CD4-positive, alpha-beta T cell treated with Interleukin-21 for 1 hour (primary cell): Measurements from ENCODE around the gene TIGAR.

ENCODE experiments used
- DNase-seq: peaks from one replicate; pipeline ENCODE4 v3.0.0-alpha.2; 2020

Gene TIGAR, protein sequence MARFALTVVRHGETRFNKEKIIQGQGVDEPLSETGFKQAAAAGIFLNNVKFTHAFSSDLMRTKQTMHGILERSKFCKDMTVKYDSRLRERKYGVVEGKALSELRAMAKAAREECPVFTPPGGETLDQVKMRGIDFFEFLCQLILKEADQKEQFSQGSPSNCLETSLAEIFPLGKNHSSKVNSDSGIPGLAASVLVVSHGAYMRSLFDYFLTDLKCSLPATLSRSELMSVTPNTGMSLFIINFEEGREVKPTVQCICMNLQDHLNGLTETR

DNA sequence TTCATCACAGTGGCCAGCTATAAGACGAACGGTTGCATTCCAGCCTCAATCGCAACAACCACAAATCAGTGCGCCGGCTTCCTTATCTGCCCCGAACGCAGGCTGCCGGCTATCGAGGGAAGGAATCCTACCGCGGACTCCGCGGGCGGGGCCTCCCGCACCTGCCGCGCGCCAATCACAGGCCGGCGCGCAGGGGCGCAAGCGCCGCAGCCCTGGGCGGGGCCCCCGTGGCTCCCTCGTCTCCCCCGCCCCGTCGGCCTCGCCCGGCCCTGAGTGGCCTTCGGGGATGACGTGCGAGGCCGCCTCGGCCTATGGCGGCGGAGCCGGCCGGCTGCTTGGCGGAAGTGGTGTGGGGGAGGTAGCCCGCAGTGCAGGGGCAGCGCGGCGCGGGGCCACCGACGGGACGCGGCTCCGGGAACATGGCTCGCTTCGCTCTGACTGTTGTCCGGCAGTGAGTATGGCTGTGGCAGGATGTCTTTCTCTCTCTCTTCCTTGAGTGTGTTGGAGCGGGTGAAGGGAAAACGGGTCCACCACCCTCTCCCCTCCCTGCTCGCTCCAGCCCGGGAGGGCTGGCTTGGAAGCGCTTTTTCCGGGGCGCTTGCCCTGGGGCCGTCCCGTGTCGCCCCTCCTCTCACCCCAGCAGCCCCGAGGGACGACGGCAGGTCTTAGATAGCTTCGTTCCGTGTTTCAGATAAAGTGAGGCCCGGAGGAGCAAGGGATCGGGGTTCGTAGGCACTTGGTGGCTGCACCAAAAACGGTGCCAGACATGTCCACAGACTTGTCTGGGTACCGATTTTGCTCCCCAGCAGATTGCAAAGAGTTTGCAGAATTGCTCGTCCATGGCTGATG is at the start of gene TIGAR:
TIGAR (plus strand) TSS at position 361 of the 849 bp plus-strand sequence; CDS start at position 420, 59 bp downstream.
- DNase-seq: peak; percentile 91

DNA sequence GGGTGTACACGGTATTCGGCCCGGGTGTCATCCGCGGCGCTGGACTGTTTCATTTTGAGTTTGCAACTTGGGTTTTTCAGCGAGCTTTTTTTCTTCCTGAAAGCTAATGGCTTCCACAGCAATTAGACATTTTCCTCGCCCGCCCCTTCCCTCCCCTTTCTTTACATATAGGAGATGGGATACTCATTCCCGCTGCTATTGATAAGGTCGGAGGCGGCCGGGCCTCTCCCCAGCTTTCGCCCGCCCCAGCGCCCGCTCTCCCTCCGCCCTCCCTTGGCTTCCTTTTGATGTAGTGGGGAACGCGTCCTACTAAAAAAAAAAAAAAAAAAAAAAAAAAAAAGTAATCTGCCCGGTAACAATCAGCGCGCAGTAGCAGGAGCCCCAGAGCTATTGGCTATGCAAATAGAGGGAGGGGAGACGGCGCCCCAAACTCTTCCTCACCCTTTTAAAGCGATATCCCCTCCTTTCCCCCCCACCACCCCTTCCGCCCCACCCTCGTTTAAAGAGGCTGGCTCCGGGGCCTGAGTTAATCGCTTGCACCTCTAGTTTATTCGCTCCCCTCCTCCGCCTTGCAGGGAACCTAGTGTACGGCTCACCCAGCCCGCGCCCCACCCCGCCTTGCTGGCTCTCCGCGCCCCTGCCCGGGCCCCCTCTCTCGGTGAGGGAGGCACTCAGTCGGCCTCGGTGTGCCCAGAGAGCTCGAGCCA is 49.1 kb upstream of the TIGAR start:
- peak; percentile 94 for DNase-seq

DNA sequence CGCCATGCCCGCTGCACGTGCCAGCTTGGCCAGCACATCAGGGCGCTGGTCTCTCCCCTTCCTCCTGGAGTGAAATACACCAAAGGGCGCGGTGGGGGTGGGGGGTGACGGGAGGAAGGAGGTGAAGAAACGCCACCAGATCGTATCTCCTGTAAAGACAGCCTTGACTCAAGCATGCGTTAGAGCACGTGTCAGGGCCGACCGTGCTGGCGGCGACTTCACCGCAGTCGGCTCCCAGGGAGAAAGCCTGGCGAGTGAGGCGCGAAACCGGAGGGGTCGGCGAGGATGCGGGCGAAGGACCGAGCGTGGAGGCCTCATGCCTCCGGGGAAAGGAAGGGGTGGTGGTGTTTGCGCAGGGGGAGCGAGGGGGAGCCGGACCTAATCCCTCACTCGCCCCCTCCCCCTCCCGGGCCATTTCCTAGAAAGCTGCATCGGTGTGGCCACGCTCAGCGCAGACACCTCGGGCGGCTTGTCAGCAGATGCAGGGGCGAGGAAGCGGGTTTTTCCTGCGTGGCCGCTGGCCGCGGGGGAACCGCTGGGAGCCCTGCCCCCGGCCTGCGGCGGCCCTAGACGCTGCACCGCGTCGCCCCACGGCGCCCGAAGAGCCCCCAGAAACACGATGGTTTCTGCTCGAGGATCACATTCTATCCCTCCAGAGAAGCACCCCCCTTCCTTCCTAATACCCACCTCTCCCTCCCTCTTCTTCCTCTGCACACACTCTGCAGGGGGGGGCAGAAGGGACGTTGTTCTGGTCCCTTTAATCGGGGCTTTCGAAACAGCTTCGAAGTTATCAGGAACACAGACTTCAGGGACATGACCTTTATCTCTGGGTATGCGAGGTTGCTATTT is 48.4 kb upstream of the TIGAR start:
- peak; percentile 84 for DNase-seq

DNA sequence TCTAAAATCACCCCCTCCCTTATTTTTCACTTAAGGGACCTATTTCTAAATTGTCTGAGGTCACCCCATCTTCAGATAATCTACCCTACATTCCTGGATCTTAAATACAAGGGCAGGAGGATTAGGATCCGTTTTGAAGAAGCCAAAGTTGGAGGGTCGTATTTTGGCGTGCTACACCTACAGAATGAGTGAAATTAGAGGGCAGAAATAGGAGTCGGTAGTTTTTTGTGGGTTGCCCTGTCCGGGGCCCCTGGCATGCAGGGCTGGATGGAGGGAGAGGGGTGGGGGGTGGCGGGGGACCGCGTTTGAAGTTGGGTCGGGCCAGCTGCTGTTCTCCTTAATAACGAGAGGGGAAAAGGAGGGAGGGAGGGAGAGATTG is 47.8 kb upstream of the TIGAR start:
- no peak for DNase-seq

- DNase-seq: peak; percentile 82
These were observed 47.2 kb upstream of the TIGAR start, which contains the start of gene CCND2 for GRCh38 chr12:4273652-4274395. TSS of gene CCND2 (plus strand) at chr12:4273762. CDS start at chr12:4274041, 279 bp downstream.

DNA sequence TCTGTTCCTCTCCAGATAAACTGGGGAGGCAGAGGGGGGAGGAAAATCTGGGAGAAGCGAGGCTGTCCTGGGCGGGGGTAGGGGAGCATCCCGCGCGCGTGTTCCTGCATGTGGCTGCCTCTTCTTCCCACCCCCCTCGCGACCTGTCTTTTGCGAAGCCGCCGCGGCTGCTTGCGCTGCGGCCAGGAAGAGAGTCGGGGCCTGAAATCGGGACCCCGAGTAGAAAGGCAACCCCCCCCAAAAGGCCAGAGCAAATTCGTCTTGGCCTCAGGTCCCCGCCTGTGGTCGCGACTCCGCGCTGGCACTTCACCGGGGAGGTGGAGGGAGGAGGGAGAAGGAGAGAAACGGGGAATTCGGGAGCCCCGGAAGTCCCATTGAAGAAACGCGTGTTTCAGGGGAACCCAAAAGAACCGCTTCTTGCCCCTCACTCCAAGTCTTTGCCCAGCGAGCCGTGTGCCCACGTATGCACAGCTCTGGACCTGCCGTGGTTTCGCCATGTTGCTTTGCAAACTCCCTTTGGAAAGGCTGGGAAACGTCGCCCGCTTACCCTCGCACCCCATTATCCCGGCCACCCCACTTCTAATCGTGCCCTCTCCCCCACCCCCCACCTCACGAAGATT is 46.5 kb upstream of the TIGAR start:
- DNase-seq: peak; percentile 37

DNA sequence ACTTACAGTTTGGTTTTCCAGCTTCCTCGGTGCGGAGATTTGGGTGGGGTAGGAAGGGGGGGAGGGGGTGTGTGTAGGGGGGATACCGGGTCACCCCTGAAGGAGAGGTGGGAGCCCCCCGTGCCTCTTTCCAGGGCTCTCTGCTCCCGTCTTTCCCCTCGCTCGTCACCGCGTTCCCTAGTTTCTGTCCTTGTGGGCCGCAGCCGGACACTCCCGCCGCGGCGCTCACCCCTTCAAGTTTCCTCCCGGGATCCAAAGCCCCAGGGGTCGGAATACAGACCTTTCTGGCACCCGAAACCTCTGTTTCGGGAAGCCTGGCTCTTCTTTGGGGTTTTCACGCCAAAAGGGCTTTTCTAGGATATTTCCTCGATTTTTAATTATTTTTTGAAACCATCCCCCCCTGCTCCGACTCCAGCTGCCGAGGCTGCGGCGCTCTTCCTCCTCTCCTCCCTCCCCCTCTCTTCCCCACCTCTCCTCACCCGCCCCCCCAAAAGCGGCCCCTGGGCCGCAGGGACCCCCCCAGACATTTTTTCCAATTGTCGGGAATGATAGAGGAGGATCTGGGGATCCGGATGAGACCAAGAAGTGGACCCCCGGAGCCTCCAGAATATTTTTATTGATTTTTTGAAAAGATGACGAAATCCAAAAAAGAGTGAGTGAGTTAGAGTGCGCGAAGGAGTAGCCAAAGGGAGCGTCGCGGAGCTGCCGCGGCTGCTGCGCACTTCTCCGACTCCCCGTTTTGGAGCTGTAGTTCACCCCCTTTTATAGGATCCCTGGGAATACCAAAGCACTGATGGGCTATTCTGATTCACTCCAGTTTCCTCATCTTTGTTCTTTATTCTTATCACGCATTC is 45.8 kb upstream of the TIGAR start:
- DNase-seq: no peak

DNA sequence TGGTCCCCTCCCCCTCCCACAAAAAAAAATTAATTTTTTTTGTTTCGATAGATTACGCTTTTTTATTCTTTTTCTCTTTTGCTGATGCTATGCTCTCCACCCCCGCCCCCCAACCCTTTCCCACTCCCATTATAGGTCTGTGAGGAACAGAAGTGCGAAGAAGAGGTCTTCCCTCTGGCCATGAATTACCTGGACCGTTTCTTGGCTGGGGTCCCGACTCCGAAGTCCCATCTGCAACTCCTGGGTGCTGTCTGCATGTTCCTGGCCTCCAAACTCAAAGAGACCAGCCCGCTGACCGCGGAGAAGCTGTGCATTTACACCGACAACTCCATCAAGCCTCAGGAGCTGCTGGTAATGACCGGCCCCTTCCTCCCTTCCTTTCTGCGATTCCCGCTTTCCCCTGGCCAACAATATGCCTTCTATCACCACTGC is 45.1 kb upstream of the TIGAR start:
- DNase-seq: no peak

DNA sequence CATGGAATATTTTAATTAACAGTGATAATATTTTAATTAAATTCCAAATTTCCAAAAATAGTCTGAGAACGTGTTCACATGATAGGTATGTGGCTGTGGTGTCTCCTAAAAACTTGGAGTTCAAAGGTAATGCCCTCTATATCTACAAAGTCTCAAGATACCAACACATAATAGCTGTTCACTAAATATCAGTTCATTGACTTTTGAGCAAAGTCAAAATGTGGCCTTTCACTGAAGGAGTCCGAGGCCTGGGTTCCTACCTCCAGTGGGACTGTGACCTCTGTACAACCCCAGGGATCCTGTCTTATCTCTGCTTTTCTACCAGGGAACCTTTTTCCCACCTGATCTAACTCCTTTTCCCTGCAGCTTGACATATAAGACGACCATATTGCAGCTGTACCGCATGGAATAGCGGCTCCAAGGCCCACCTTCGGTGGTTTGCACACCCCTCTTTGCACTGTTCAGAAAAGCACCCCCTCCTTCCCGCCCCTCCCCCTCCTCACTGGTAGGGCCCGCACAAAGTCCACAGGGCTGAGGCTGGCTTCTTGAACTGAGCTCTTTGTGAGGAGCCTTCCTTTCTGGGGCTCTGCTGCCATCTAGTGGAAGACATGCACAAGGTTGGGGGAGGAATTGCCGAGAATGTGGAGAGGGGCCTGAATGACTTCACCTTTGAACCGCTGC is 44.3 kb upstream of the TIGAR start:
- peak; percentile 94 for DNase-seq

DNA sequence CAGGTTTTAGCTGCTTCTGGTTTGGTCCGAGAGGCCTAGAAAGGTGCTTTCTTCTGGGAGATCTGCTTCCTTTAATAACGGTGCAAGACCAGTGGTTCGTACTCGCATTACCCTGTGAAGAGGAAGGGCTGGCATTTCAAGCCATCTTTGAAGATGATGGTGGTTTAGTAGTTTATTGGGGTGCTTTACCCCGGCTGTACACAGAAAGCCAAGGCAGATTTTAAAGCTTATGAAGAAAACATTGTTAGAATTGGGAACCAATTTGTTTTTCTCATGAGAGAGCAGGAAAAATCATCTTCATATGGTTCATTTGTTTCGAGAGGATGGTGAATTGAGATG is 43.8 kb upstream of the TIGAR start:
- no peak for DNase-seq

DNA sequence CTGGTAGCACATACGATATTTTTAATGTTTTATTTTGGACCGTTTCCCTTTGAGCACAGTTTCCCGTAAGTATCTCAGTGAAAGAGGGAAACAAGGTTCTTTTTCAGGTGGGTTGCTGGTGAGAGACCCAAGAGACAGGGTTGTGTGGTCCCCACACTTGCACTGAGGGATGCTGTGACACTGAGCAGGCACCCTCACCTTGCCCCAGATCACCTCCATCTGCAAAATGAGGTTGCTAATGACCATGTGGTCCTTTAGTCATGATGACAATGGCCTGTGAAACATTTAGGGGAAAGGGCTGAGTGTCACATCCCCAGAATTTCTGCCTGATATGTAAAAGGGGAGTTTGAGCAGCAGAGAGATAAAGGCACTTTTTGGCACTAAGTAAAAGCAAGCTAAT is 43.2 kb upstream of the TIGAR start:
- DNase-seq: no peak

GRCh38 chr12:4278329-4279197 is 42.5 kb upstream of the TIGAR start:
- no peak for DNase-seq

DNA sequence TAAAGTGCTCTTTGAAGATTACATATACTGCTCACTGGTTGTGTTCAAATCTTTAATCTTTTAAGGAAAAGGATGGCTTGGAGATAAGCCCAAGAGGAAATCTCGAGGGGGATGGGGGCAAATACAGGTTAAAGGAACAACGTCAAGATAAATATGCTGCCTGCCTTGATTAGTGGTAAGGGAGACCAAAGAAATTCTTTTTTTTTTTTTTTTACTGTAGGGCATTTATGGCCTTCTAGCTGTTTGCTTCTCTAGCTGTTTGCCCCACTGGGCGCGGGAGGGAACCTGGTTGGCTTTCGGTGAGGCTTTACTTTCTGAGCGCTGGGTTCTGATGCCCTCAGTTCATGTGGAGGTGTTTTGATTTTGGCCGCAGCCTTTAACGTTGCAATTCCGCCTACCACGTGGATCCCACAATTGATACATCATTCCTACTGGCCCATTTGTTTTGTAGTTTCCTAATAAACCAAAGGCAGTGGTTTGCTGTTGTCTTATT is 41.8 kb upstream of the TIGAR start:
- DNase-seq: no peak

DNA sequence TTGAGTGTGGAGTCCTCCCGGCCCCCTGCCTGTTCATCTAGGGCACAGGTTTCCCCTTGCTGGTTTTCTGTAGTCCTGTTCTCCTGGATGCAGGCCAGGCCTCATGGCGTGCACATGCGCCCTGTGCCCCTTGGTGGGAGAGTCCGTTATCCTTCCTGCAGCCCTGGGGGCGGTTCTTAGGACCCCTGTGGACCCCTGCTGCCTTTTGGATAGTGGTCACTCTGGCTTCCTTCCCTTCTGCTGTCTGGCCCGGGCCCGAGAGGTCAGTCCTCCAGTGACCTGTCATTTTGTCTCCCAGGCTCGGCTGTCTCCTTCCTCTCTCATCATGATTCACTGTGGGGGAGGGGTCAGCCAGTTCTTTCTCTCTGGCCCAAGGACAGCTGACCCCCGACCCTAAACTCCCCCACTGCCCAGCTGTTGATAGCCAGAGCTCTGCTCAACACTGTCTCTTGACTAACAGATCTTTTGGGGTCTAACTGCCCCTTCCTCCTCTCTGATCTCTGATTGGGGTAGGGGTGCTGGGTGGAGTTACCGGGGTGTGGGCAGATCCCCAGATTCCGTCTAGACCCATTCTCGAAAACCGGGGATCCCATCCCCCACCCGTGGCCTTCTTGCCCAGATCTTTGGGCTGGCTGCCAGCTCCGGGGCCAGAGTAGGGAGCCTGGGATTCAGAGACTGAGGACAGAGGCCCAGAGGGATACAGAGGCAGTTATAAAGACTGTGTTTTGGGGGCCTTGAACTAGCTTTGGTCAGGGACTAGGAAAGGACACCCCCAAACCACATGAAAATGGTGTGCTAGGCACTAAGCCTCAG is 40.5 kb upstream of the TIGAR start:
- no peak for DNase-seq

GRCh38 chr12:4281173-4281654 is 39.8 kb upstream of the TIGAR start:
- DNase-seq: no peak

DNA sequence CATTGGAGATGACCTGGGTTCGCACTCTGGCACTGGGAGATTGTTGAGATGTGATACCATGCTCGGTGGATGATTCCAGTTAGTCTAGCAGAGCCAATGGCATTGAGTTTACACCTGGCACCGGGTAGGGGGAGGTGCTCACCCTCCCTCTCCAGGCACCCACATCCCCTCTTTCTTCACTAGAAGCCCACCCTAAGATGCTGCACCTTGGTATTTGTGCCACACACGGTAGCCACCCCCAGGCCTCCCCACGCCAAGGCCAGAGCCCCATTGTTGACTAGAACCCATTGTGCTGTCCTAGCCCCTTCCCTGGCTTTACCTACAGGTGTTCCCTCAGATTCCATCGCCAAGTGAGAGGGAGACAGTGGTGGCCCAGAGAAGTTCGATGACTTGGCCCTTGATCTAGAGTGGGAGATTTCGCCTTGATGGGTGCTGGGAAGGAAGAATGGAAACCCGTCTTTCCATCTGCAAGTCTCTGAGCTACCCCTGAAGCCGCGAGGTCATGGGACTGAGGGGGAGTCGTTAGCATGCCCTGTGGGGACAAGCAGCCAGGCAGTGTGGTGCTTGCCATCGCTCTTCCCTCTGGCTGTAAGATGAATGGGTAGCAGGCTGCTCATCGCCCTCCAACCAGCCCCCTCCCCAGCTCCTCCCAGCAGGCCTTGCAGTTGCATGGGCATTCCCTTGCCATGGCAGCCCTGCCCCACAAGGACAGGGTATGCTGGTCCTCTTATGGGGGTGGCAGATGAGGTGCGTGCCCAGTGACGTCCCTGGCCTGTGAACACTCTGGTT is 38.7 kb upstream of the TIGAR start:
- no peak for DNase-seq
